BLaER1 treated with 17β-estradiol and CSF1 and Interleukin-3, amounts not matched to agents 10 nM and 100 nM (cell line): ENCODE results near the gene CDC20.

Experiments used
- H3K27ac ChIP-seq, 11 experiments: shearing (Covaris generic); formaldehyde crosslinking; 2 replicates each; pipeline ENCODE4 v1.8.1; 2022
- H3K27me3 ChIP-seq, 11 experiments: shearing (Covaris generic); formaldehyde crosslinking; 2 replicates each; pipeline ENCODE4 v1.8.1; 2022
- H3K36me3 ChIP-seq, 11 experiments: shearing (Covaris generic); formaldehyde crosslinking; 2 replicates each; pipeline ENCODE4 v1.8.1; 2022
- H3K4me1 ChIP-seq, 10 experiments: shearing (Covaris generic); formaldehyde crosslinking; 2 replicates each; pipeline ENCODE4 v1.8.1; 2022
- H3K4me2 ChIP-seq, 11 experiments: shearing (Covaris generic); formaldehyde crosslinking; 2 replicates each; pipeline ENCODE4 v1.8.1; 2022
- H3K4me3 ChIP-seq, 10 experiments: shearing (Covaris generic); formaldehyde crosslinking; 2 replicates each; pipeline ENCODE4 v1.8.1; 2022
- H3K9ac ChIP-seq, 11 experiments: shearing (Covaris generic); formaldehyde crosslinking; 2 replicates each; pipeline ENCODE4 v1.8.1; 2022
- H3K9me3 ChIP-seq, 11 experiments: shearing (Covaris generic); formaldehyde crosslinking; replicated peaks in 1 of 11; 2 replicates each; pipeline ENCODE4 v1.8.1; 2022
- H4K20me1 ChIP-seq, 11 experiments: shearing (Covaris generic); formaldehyde crosslinking; 2 replicates each; pipeline ENCODE4 v1.8.1; 2022
- Cebpa-rat ChIP-seq, 11 experiments: shearing (Covaris generic); IDR thresholded peaks; 2 replicates each; pipeline ENCODE4 v1.8.1; 2022

The CDC20 gene

GRCh38 chr1:43376723-43377235 is 18.0 kb downstream of the CDC20 start:
- TF ChIP-seq Cebpa-rat (IDR thresholded peaks at IDR 0.05) = no peak
- Histone ChIP-seq H4K20me1 (peaks cover 0 to 4% (median 0%) of the 10 kb centered on the region in 11 experiments; a peak in 2 of 22 replicates), H3K4me3 (no peak overlapping the region), H3K4me2 (no peak overlapping the region), H3K4me1 (peaks cover 0 to 51% (median 15%) of the 10 kb centered on the region in 10 experiments; a peak in 16 of 20 replicates), H3K9me3 (no peaks in the 10 kb centered on the region), H3K36me3 (peaks cover 0 to 58% (median 12%) of the 10 kb centered on the region in 11 experiments; a peak in 13 of 22 replicates), H3K27me3 (no peaks in the 10 kb centered on the region), H3K9ac (no peak overlapping the region), H3K27ac (no peak overlapping the region)

- no peak for TF ChIP-seq Cebpa-rat (IDR thresholded peaks at IDR 0.05)
- H3K27me3 ChIP-seq = no peaks in the 10 kb centered on the region
- H3K4me1 ChIP-seq = peaks cover 0 to 57% (median 23%) of the 10 kb centered on the region in 10 experiments; a peak in 16 of 20 replicates
- H3K36me3 ChIP-seq = peaks cover 6 to 55% (median 18%) of the 10 kb centered on the region in 11 experiments
- no peaks in the 10 kb centered on the region for H3K9me3 ChIP-seq
- no peaks in the 10 kb centered on the region for H4K20me1 ChIP-seq
- no peak overlapping the region for H3K4me2 ChIP-seq
- no peak overlapping the region for H3K27ac ChIP-seq
- no peak overlapping the region for H3K9ac ChIP-seq
- H3K4me3 ChIP-seq = no peak overlapping the region
Observed at GRCh38 chr1:43377831-43378230, 19.1 kb downstream of the CDC20 start.

GRCh38 chr1:43379476-43379875 is 20.7 kb downstream of the CDC20 start:
- Histone ChIP-seq H3K4me3 (no peak overlapping the region), H3K4me2 (no peak overlapping the region), H3K36me3 (peaks cover 22 to 71% (median 35%) of the 10 kb centered on the region in 11 experiments)

GRCh38 chr1:43381612-43382011 is 22.8 kb downstream of the CDC20 start:
- TF ChIP-seq Cebpa-rat (IDR thresholded peaks at IDR 0.05) = no peak
- Histone ChIP-seq H3K4me3 (no peak overlapping the region), H3K27ac (peak overlapping the region in 9 of 11 experiments; percentile 0 to 81 (median 70); a peak in 15 of 22 replicates), H3K9me3 (no peaks in the 10 kb centered on the region), H4K20me1 (peaks cover 0 to 4% (median 0%) of the 10 kb centered on the region in 11 experiments; a peak in 2 of 22 replicates), H3K36me3 (peaks cover 43 to 81% (median 56%) of the 10 kb centered on the region in 11 experiments), H3K9ac (peak overlapping the region in 2 of 11 experiments; percentile 6 to 27; a peak in 5 of 22 replicates), H3K4me1 (peaks cover 0 to 44% (median 18%) of the 10 kb centered on the region in 10 experiments; a peak in 16 of 20 replicates), H3K27me3 (no peaks in the 10 kb centered on the region), H3K4me2 (peak overlapping the region in 9 of 11 experiments; percentile 4 to 91 (median 79); a peak in 17 of 22 replicates)

More at GRCh38 chr1:43379476-43379875, 20.7 kb downstream of the CDC20 start:
- Histone ChIP-seq H3K9ac (no peak overlapping the region), H3K27ac (no peak overlapping the region), H4K20me1 (no peaks in the 10 kb centered on the region), H3K4me1 (peaks cover 0 to 53% (median 18%) of the 10 kb centered on the region in 10 experiments; a peak in 16 of 20 replicates), H3K27me3 (no peaks in the 10 kb centered on the region), H3K9me3 (no peaks in the 10 kb centered on the region)
- no peak for TF ChIP-seq Cebpa-rat (IDR thresholded peaks at IDR 0.05)

- peaks cover 0 to 6% (median 0%) of the 10 kb centered on the region in 11 experiments; a peak in 2 of 22 replicates for H4K20me1 ChIP-seq
- peaks cover 49 to 81% (median 60%) of the 10 kb centered on the region in 11 experiments for H3K36me3 ChIP-seq
- no peaks in the 10 kb centered on the region for H3K9me3 ChIP-seq
- peak overlapping the region in 9 of 11 experiments; percentile 0 to 81 (median 70); a peak in 17 of 22 replicates for H3K27ac ChIP-seq
- H3K4me1 ChIP-seq = peaks cover 0 to 46% (median 18%) of the 10 kb centered on the region in 10 experiments; a peak in 16 of 20 replicates
- H3K9ac ChIP-seq = peak overlapping the region in 2 of 11 experiments; percentile 6 to 27; a peak in 6 of 22 replicates
- H3K4me3 ChIP-seq = no peak overlapping the region
- TF ChIP-seq Cebpa-rat (IDR thresholded peaks at IDR 0.05) = no peak
- H3K27me3 ChIP-seq = no peaks in the 10 kb centered on the region
- H3K4me2 ChIP-seq = peak overlapping the region in 9 of 11 experiments; percentile 4 to 91 (median 79); a peak in 17 of 22 replicates
Observed at GRCh38 chr1:43382027-43382779, 23.4 kb downstream of the CDC20 start.

- TF ChIP-seq Cebpa-rat (IDR thresholded peaks at IDR 0.05) = no peak
- Histone ChIP-seq H3K9me3 (no peaks in the 10 kb centered on the region), H3K4me1 (peaks cover 5 to 59% (median 27%) of the 10 kb centered on the region in 10 experiments), H3K27me3 (no peaks in the 10 kb centered on the region), H3K27ac (no peak overlapping the region), H3K4me2 (peak overlapping the region in 2 of 11 experiments; percentile 80 to 91; a peak in 4 of 22 replicates), H3K4me3 (no peak overlapping the region), H3K36me3 (peaks cover 59 to 79% (median 66%) of the 10 kb centered on the region in 11 experiments), H3K9ac (no peak overlapping the region; a peak in 1 of 22 replicates), H4K20me1 (peaks cover 0 to 10% (median under 1%) of the 10 kb centered on the region in 11 experiments; a peak in 6 of 22 replicates)
Observed at GRCh38 chr1:43383449-43383848, 24.7 kb downstream of the CDC20 start.

GRCh38 chr1:43386676-43387075 is 27.9 kb downstream of the CDC20 start:
- H3K27ac ChIP-seq = no peak overlapping the region
- H3K27me3 ChIP-seq = no peaks in the 10 kb centered on the region
- H3K4me1 ChIP-seq = peaks cover 26 to 55% (median 37%) of the 10 kb centered on the region in 10 experiments
- H3K36me3 ChIP-seq = peaks cover 56 to 65% (median 61%) of the 10 kb centered on the region in 11 experiments
- H3K9me3 ChIP-seq = no peaks in the 10 kb centered on the region
- H3K4me2 ChIP-seq = no peak overlapping the region
- no peak overlapping the region for H3K4me3 ChIP-seq
- no peak for TF ChIP-seq Cebpa-rat (IDR thresholded peaks at IDR 0.05)
- peaks cover 0 to 12% (median 3%) of the 10 kb centered on the region in 11 experiments; a peak in 6 of 22 replicates for H4K20me1 ChIP-seq
- H3K9ac ChIP-seq = peak overlapping the region in 3 of 11 experiments; percentile 7 to 34 (median 27); a peak in 4 of 22 replicates

- peaks cover 47 to 56% (median 50%) of the 10 kb centered on the region in 11 experiments for H3K36me3 ChIP-seq
- H3K9me3 ChIP-seq = no peaks in the 10 kb centered on the region
- no peaks in the 10 kb centered on the region for H3K27me3 ChIP-seq
- H3K9ac ChIP-seq = peak overlapping the region in 8 of 11 experiments; percentile 35 to 89 (median 84); a peak in 12 of 22 replicates
- H3K4me3 ChIP-seq = peak overlapping the region in 9 of 10 experiments; percentile 71 to 96 (median 87); a peak in 13 of 20 replicates
- TF ChIP-seq Cebpa-rat (IDR thresholded peaks at IDR 0.05) = no peak
- 0 out of 22 replicates have a peak overlapping the region, but pooled peaks of 1 of the 11 experiments have one; percentile 11 for H3K27ac ChIP-seq
- H4K20me1 ChIP-seq = peaks cover 0 to 15% (median 5%) of the 10 kb centered on the region in 11 experiments; a peak in 7 of 22 replicates
- peak overlapping the region; percentile 82 to 97 (median 91) for H3K4me2 ChIP-seq
- H3K4me1 ChIP-seq = peaks cover 22 to 41% (median 26%) of the 10 kb centered on the region in 10 experiments
Observed at GRCh38 chr1:43387976-43388599, 29.3 kb downstream of the CDC20 start.
